Loucy (cell line): ENCODE results near the gene ARHGAP25.

ENCODE experiments used
- CTCF ChIP-seq: fragments of 200-600 bp; sonication (generic); conservative IDR thresholded peaks from 2 replicates; pipeline ENCODE4 v1.5.1; 2014; ENCODE audit warnings: mild to moderate bottlenecking, antibody characterized with exemption, low read length
- EZH2phosphoT487 ChIP-seq: fragments of 200-600 bp; IDR thresholded peaks from 2 replicates; pipeline ENCODE4 v1.6.1; 2018; ENCODE audit warnings: antibody characterized with exemption, mild to moderate bottlenecking, moderate library complexity, borderline replicate concordance

- TF ChIP-seq CTCF, result no peak
- no peak for TF ChIP-seq EZH2phosphoT487
Observed at GRCh38 chr2:68863996-68864395, 129.4 kb downstream of the ARHGAP25 start.
